Fibroblast of villous mesenchyme (primary cell): ENCODE results near the gene PRKG2. TPM values are rescaled to one million over a fixed set of nuclear protein-coding genes. Genes with fewer than 3 reads are reported as not detected.

ENCODE experiments used
- DNase-seq: peaks from one replicate; pipeline ENCODE4 v3.0.0-alpha.2; 2010; ENCODE audit warnings: low read depth
- H3K4me3 ChIP-seq: 2 replicates; pipeline ENCODE4 v1.5.1; 2011; ENCODE audit warnings: low read depth, mild to moderate bottlenecking, low read length
- CTCF ChIP-seq: IDR thresholded peaks from 2 replicates; pipeline ENCODE4 v1.5.1; 2012; ENCODE audit warnings: low read depth, mild to moderate bottlenecking, low read length; ENCODE audit not compliant: insufficient read depth
- total RNA-seq: library from RNA; depleted of rRNA; stranded (reverse); fragments of >200 nt; gene quantifications from 2 replicates; pipeline ENCODE4 v1.2.3, GENCODE V29; 2012

The PRKG2 gene
- total RNA-seq, 1 donor: under 0.01 TPM

- TF ChIP-seq CTCF: no peak
These were observed 41.3 kb upstream of the PRKG2 start for GRCh38 chr4:81256059-81256970.

GRCh38 chr4:81255524-81255923 is 40.5 kb upstream of the PRKG2 start:
- DNase-seq: no peak
- no peak overlapping the region for H3K4me3 ChIP-seq
- no peak for TF ChIP-seq CTCF

More at GRCh38 chr4:81256059-81256970, 41.3 kb upstream of the PRKG2 start:
- DNase-seq: no peak
- no peak overlapping the region for H3K4me3 ChIP-seq

- H3K4me3 ChIP-seq: no peak overlapping the region
- no peak for DNase-seq
- TF ChIP-seq CTCF: no peak
These were observed 35.4 kb upstream of the PRKG2 start for GRCh38 chr4:81250430-81250829.

- no peak for DNase-seq
- no peak for TF ChIP-seq CTCF
These were observed 30.4 kb upstream of the PRKG2 start for GRCh38 chr4:81245218-81246009.

GRCh38 chr4:81237791-81238190 is 22.8 kb upstream of the PRKG2 start:
- no peak overlapping the region for H3K4me3 ChIP-seq
- no peak for TF ChIP-seq CTCF
- no peak for DNase-seq

More at GRCh38 chr4:81245218-81246009, 30.4 kb upstream of the PRKG2 start:
- no peak overlapping the region for H3K4me3 ChIP-seq

- TF ChIP-seq CTCF: no peak
- no peak overlapping the region for H3K4me3 ChIP-seq
- DNase-seq: no peak
These were observed 21.1 kb upstream of the PRKG2 start for GRCh38 chr4:81235982-81236749.
